HepG2 (cell line): ENCODE results near the gene BAZ1A. TPM values are rescaled to one million over a fixed set of nuclear protein-coding genes. Genes with fewer than 3 reads are reported as not detected.

Experiments used
- FOSL2 ChIP-seq: sonication (generic); formaldehyde crosslinking; IDR thresholded peaks from 2 replicates; pipeline ENCODE4 v1.4.0; 2020; ENCODE audit warnings: missing genetic modification reagents
- GATAD2A ChIP-seq: IDR thresholded peaks from 2 replicates; pipeline ENCODE4 v1.6.1; 2016
- HES4 ChIP-seq: sonication (generic); formaldehyde crosslinking; IDR thresholded peaks from 2 replicates; pipeline ENCODE4 v1.9.0; 2021; ENCODE audit warnings: mild to moderate bottlenecking, missing genetic modification reagents, borderline replicate concordance
- HMGA1 ChIP-seq: sonication (generic); formaldehyde crosslinking; conservative IDR thresholded peaks from 2 replicates; pipeline ENCODE4 v1.4.0; 2020; ENCODE audit warnings: missing genetic modification reagents
- KMT2A ChIP-seq: sonication (generic); formaldehyde crosslinking; IDR thresholded peaks from 2 replicates; pipeline ENCODE4 v1.4.0; 2020; ENCODE audit warnings: missing genetic modification reagents
- PITX1 ChIP-seq: sonication (generic); formaldehyde crosslinking; IDR thresholded peaks from 2 replicates; pipeline ENCODE4 v1.5.1; 2020; ENCODE audit warnings: mild to moderate bottlenecking, missing genetic modification reagents
- POLR2AphosphoS5 ChIP-seq: IDR thresholded peaks from 2 replicates; pipeline ENCODE4 v1.6.1; 2012; ENCODE audit warnings: low read depth, low read length
- RBAK ChIP-seq: sonication (generic); formaldehyde crosslinking; IDR thresholded peaks from 2 replicates; pipeline ENCODE4 v1.5.1; 2020; ENCODE audit warnings: mild to moderate bottlenecking, missing genetic modification reagents
- SNAI1 ChIP-seq: sonication (generic); formaldehyde crosslinking; IDR thresholded peaks from 2 replicates; pipeline ENCODE4 v1.5.0; 2020; ENCODE audit warnings: mild to moderate bottlenecking, missing genetic modification reagents, borderline replicate concordance
- TARDBP ChIP-seq: sonication (generic); formaldehyde crosslinking; IDR thresholded peaks from 2 replicates; pipeline ENCODE4 v1.8.0; 2022; ENCODE audit warnings: mild to moderate bottlenecking, missing genetic modification reagents
- TP53 ChIP-seq: sonication (generic); formaldehyde crosslinking; conservative IDR thresholded peaks from 2 replicates; pipeline ENCODE4 v1.4.0; 2020; ENCODE audit warnings: missing genetic modification reagents
- ZBTB7A ChIP-seq: sonication (generic); formaldehyde crosslinking; IDR thresholded peaks from 2 replicates; pipeline ENCODE4 v1.8.0; 2022; ENCODE audit warnings: mild to moderate bottlenecking, missing genetic modification reagents
- ZNF136 ChIP-seq: sonication (generic); formaldehyde crosslinking; IDR thresholded peaks from 2 replicates; pipeline ENCODE4 v1.8.1; 2022; ENCODE audit warnings: low read depth, mild to moderate bottlenecking, moderate library complexity, missing genetic modification reagents
- ZNF709 ChIP-seq: sonication (generic); formaldehyde crosslinking; IDR thresholded peaks from 2 replicates; pipeline ENCODE4 v1.5.0; 2020; ENCODE audit warnings: mild to moderate bottlenecking, missing genetic modification reagents
- ZNF75D ChIP-seq: sonication (generic); formaldehyde crosslinking; IDR thresholded peaks from 2 replicates; pipeline ENCODE4 v1.8.1; 2023; ENCODE audit warnings: missing genetic modification reagents, mild to moderate bottlenecking, borderline replicate concordance
- ZZZ3 ChIP-seq: sonication (generic); formaldehyde crosslinking; IDR thresholded peaks from 2 replicates; pipeline ENCODE4 v1.4.0; 2020; ENCODE audit warnings: missing genetic modification reagents, mild to moderate bottlenecking, borderline replicate concordance
- polyA plus RNA-seq, 8 experiments: library from polyadenylated mRNA; depleted of rRNA in 3 of 8; stranded (reverse) in 7 of 8; unstranded in 1 of 8; fragments of >200 nt; fragmentation: Illumina TruSeq in 4 of 8; extraction: Trizol in 4 of 8; gene quantifications; 2 replicates each; pipeline versions ENCODE4 v1.2.1 to v1.2.3, GENCODE V29; 2011 to 2016; ENCODE audit warnings: low read depth in 4 of 8, missing spikeins in 1 of 8, mixed read lengths in 1 of 8; ENCODE audit not compliant: insufficient read depth in 1 of 8
- total RNA-seq, 5 experiments: library from RNA; depleted of rRNA; stranded (reverse); fragments of >200 nt; fragmentation: Illumina TruSeq; extraction: Trizol; gene quantifications; 2 replicates each; pipeline ENCODE4 v1.2.3, GENCODE V29; 2016; ENCODE audit warnings: low read depth in 1 of 5
- TF ChIP-seq, protein P1 (sequence below): sonication (generic); formaldehyde crosslinking; IDR thresholded peaks from 2 replicates; pipeline ENCODE4 v1.4.0; 2020; ENCODE audit warnings: missing genetic modification reagents
- TF ChIP-seq, protein P2 (sequence below): IDR thresholded peaks from 2 replicates; pipeline ENCODE4 v1.6.1; 2016; ENCODE audit warnings: missing compliant biosample characterization, missing genetic modification reagents, borderline replicate concordance
- TF ChIP-seq, protein P3 (sequence below): sonication (generic); formaldehyde crosslinking; conservative IDR thresholded peaks from 2 replicates; pipeline ENCODE4 v1.4.0; 2020; ENCODE audit warnings: missing genetic modification reagents
- TF ChIP-seq, protein P4 (sequence below): sonication (generic); formaldehyde crosslinking; IDR thresholded peaks from 2 replicates; pipeline ENCODE4 v1.8.0; 2022; ENCODE audit warnings: missing genetic modification reagents, mild to moderate bottlenecking, moderate library complexity, borderline replicate concordance

The BAZ1A gene
- total and polyA plus RNA-seq, 2 of the 13 experiments (the other 11 are each of a cell fraction or from before 2014, with no cell fraction given): 20.9 to 56.8 TPM

DNA sequence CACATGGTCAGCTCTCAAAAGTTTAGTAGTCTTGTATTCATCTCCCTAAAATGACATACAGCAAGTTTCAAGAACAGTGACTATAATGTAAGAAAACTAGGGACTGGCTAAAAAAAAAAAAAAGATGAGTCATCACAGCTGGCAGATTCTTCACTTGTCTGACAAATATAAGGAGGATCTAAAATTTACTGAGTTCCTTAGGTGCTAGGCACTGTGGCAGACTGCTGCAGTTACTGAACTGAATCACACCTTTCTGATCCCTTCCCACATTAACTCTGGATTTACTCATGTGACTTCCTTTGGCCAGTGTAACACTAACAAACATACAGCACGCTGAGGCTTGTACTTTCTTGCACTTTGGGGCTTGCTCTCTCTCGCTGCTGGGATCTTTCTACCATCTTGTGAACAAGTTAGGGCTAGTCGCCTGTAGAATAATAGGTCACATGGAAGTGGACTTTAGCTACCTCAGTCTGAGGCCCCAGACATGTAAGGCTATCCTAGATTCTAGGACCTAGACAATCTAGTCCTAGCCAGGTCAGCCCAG, 32.1 kb downstream of the BAZ1A start (continued):
- TF ChIP-seq ZNF136 (CRISPR knock-in tag) (no peak), RBAK (CRISPR knock-in tag) (no peak), TP53 (CRISPR knock-in tag) (no peak), KMT2A (CRISPR knock-in tag) (no peak), ZBTB7A (CRISPR knock-in tag) (no peak), TARDBP (CRISPR knock-in tag) (peak; percentile 61), FOSL2 (peak; percentile 69), PITX1 (CRISPR knock-in tag) (no peak), ZNF75D (CRISPR knock-in tag) (no peak), SNAI1 (CRISPR knock-in tag) (no peak), GATAD2A (CRISPR knock-in tag) (no peak), POLR2AphosphoS5 (no peak), ZNF709 (CRISPR knock-in tag) (0 out of 2 replicates have a peak, but pooled peaks have one; percentile 31), HMGA1 (CRISPR knock-in tag) (no peak), ZZZ3 (CRISPR knock-in tag) (no peak), HES4 (CRISPR knock-in tag) (no peak)
- TF ChIP-seq, protein P1, sequence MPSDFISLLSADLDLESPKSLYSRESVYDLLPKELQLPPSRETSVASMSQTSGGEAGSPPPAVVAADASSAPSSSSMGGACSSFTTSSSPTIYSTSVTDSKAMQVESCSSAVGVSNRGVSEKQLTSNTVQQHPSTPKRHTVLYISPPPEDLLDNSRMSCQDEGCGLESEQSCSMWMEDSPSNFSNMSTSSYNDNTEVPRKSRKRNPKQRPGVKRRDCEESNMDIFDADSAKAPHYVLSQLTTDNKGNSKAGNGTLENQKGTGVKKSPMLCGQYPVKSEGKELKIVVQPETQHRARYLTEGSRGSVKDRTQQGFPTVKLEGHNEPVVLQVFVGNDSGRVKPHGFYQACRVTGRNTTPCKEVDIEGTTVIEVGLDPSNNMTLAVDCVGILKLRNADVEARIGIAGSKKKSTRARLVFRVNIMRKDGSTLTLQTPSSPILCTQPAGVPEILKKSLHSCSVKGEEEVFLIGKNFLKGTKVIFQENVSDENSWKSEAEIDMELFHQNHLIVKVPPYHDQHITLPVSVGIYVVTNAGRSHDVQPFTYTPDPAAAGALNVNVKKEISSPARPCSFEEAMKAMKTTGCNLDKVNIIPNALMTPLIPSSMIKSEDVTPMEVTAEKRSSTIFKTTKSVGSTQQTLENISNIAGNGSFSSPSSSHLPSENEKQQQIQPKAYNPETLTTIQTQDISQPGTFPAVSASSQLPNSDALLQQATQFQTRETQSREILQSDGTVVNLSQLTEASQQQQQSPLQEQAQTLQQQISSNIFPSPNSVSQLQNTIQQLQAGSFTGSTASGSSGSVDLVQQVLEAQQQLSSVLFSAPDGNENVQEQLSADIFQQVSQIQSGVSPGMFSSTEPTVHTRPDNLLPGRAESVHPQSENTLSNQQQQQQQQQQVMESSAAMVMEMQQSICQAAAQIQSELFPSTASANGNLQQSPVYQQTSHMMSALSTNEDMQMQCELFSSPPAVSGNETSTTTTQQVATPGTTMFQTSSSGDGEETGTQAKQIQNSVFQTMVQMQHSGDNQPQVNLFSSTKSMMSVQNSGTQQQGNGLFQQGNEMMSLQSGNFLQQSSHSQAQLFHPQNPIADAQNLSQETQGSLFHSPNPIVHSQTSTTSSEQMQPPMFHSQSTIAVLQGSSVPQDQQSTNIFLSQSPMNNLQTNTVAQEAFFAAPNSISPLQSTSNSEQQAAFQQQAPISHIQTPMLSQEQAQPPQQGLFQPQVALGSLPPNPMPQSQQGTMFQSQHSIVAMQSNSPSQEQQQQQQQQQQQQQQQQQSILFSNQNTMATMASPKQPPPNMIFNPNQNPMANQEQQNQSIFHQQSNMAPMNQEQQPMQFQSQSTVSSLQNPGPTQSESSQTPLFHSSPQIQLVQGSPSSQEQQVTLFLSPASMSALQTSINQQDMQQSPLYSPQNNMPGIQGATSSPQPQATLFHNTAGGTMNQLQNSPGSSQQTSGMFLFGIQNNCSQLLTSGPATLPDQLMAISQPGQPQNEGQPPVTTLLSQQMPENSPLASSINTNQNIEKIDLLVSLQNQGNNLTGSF (CRISPR knock-in tag): no peak
- TF ChIP-seq, protein P2, sequence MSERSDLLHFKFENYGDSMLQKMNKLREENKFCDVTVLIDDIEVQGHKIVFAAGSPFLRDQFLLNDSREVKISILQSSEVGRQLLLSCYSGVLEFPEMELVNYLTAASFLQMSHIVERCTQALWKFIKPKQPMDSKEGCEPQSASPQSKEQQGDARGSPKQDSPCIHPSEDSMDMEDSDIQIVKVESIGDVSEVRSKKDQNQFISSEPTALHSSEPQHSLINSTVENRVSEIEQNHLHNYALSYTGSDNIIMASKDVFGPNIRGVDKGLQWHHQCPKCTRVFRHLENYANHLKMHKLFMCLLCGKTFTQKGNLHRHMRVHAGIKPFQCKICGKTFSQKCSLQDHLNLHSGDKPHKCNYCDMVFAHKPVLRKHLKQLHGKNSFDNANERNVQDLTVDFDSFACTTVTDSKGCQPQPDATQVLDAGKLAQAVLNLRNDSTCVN (CRISPR knock-in tag): no peak
- TF ChIP-seq, protein P3, sequence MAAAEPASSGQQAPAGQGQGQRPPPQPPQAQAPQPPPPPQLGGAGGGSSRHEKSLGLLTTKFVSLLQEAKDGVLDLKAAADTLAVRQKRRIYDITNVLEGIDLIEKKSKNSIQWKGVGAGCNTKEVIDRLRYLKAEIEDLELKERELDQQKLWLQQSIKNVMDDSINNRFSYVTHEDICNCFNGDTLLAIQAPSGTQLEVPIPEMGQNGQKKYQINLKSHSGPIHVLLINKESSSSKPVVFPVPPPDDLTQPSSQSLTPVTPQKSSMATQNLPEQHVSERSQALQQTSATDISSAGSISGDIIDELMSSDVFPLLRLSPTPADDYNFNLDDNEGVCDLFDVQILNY (CRISPR knock-in tag): no peak
- TF ChIP-seq, protein P4, sequence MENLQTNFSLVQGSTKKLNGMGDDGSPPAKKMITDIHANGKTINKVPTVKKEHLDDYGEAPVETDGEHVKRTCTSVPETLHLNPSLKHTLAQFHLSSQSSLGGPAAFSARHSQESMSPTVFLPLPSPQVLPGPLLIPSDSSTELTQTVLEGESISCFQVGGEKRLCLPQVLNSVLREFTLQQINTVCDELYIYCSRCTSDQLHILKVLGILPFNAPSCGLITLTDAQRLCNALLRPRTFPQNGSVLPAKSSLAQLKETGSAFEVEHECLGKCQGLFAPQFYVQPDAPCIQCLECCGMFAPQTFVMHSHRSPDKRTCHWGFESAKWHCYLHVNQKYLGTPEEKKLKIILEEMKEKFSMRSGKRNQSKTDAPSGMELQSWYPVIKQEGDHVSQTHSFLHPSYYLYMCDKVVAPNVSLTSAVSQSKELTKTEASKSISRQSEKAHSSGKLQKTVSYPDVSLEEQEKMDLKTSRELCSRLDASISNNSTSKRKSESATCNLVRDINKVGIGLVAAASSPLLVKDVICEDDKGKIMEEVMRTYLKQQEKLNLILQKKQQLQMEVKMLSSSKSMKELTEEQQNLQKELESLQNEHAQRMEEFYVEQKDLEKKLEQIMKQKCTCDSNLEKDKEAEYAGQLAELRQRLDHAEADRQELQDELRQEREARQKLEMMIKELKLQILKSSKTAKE: no peak
